Mesenchymal stem cell (in vitro differentiated cells and primary cell): ENCODE results near the gene FAM20A.

Experiments used
- DNase-seq: peaks from one replicate; pipeline ENCODE4 v3.0.0-alpha.2; 2013
- H2AFZ ChIP-seq: one replicate; pipeline ENCODE4 v1.6.1; 2013; ENCODE audit warnings: low read depth, mild to moderate bottlenecking, control low read depth, inconsistent platforms, low read length, moderate library complexity
- H2AK5ac ChIP-seq: 2 replicates; pipeline ENCODE4 v1.6.1; 2013; ENCODE audit warnings: low read length, moderate library complexity, mild to moderate bottlenecking, inconsistent platforms; ENCODE audit not compliant: severe bottlenecking
- H2BK120ac ChIP-seq: one replicate; pipeline ENCODE4 v1.6.1; 2013; ENCODE audit warnings: low read depth, mild to moderate bottlenecking, inconsistent platforms, low read length, moderate library complexity
- H2BK12ac ChIP-seq, 2 experiments: one replicate each; pipeline ENCODE4 v1.6.1; 2013; ENCODE audit warnings: inconsistent platforms in 2 of 2, low read length in 2 of 2, mild to moderate bottlenecking in 2 of 2, moderate library complexity in 2 of 2, control low read depth in 1 of 2
- H2BK15ac ChIP-seq: one replicate; pipeline ENCODE4 v1.6.1; 2013; ENCODE audit warnings: mild to moderate bottlenecking, low read depth, inconsistent platforms; ENCODE audit not compliant: poor library complexity, severe bottlenecking
- H2BK5ac ChIP-seq: 2 replicates; pipeline ENCODE4 v1.6.1; 2013; ENCODE audit warnings: low read depth, mild to moderate bottlenecking, low read length, control low read depth, inconsistent platforms; ENCODE audit not compliant: poor library complexity, severe bottlenecking
- H3K14ac ChIP-seq, 2 experiments: one replicate each; pipeline ENCODE4 v1.6.1; 2013; ENCODE audit warnings: inconsistent platforms in 2 of 2, low read length in 2 of 2, control low read depth in 1 of 2, mild to moderate bottlenecking in 1 of 2, moderate library complexity in 1 of 2
- H3K18ac ChIP-seq, 2 experiments: one replicate each; pipeline ENCODE4 v1.6.1; 2013; ENCODE audit warnings: inconsistent platforms in 2 of 2, low read length in 2 of 2, control low read depth in 1 of 2, low read depth in 1 of 2, mild to moderate bottlenecking in 1 of 2
- H3K23ac ChIP-seq, 2 experiments: one replicate each; pipeline ENCODE4 v1.6.1; 2013; ENCODE audit warnings: inconsistent platforms in 2 of 2, low read length in 2 of 2, mild to moderate bottlenecking in 2 of 2, moderate library complexity in 2 of 2, control low read depth in 1 of 2
- H3K27ac ChIP-seq: 2 replicates; pipeline ENCODE4 v1.5.1; 2013; ENCODE audit warnings: mild to moderate bottlenecking, moderate library complexity, low read length, control low read depth, inconsistent platforms; ENCODE audit not compliant: poor library complexity, severe bottlenecking
- H3K27me3 ChIP-seq, 2 experiments: 2 replicates each; pipeline versions ENCODE4 v1.6.1 to v1.7.0; 2013; ENCODE audit warnings: low read length in 2 of 2, mild to moderate bottlenecking in 2 of 2, moderate library complexity in 2 of 2, control low read depth in 1 of 2, inconsistent platforms in 1 of 2; ENCODE audit not compliant: control insufficient read depth in 1 of 2, insufficient read depth in 1 of 2
- H3K36me3 ChIP-seq, 2 experiments: 2 replicates each; pipeline versions ENCODE4 v1.6.1 to v1.7.0; 2013; ENCODE audit warnings: low read length in 2 of 2, control low read depth in 1 of 2, inconsistent platforms in 1 of 2, low read depth in 1 of 2, mild to moderate bottlenecking in 1 of 2; ENCODE audit not compliant: insufficient read depth in 2 of 2, control insufficient read depth in 1 of 2
- H3K4ac ChIP-seq, 2 experiments: one replicate each; pipeline ENCODE4 v1.6.1; 2013; ENCODE audit warnings: inconsistent platforms in 2 of 2, low read length in 2 of 2, mild to moderate bottlenecking in 2 of 2, moderate library complexity in 2 of 2, control low read depth in 1 of 2, low read depth in 1 of 2
- H3K4me1 ChIP-seq: 2 replicates; pipeline ENCODE4 v1.6.1; 2013; ENCODE audit warnings: low read depth, low read length, control low read depth; ENCODE audit not compliant: control insufficient read depth, insufficient read depth
- H3K4me2 ChIP-seq: 2 replicates; pipeline ENCODE4 v1.6.1; 2013; ENCODE audit warnings: low read length, mild to moderate bottlenecking, inconsistent platforms; ENCODE audit not compliant: poor library complexity, severe bottlenecking
- H3K4me3 ChIP-seq, 2 experiments: 2 replicates each; pipeline versions ENCODE4 v1.5.1 to v1.7.0; 2013; ENCODE audit warnings: low read length in 2 of 2, mild to moderate bottlenecking in 2 of 2, control low read depth in 1 of 2, low read depth in 1 of 2; ENCODE audit not compliant: insufficient read depth in 1 of 2
- H3K79me1 ChIP-seq: replicated peaks from 2 replicates; pipeline ENCODE4 v1.6.1; 2013; ENCODE audit warnings: mild to moderate bottlenecking, control low read depth, low read length, inconsistent platforms; ENCODE audit not compliant: poor library complexity, severe bottlenecking
- H3K9ac ChIP-seq: 2 replicates; pipeline ENCODE4 v1.7.0; 2013; ENCODE audit warnings: mild to moderate bottlenecking, low read length, moderate library complexity
- H3K9me3 ChIP-seq: 2 replicates; pipeline ENCODE4 v1.7.0; 2013; ENCODE audit warnings: mild to moderate bottlenecking, low read length; ENCODE audit not compliant: control insufficient read depth
- H4K8ac ChIP-seq: one replicate; pipeline ENCODE4 v1.6.1; 2013; ENCODE audit warnings: inconsistent platforms, mild to moderate bottlenecking, low read length, moderate library complexity
- H4K91ac ChIP-seq: one replicate; pipeline ENCODE4 v1.6.1; 2013; ENCODE audit warnings: mild to moderate bottlenecking, low read length, inconsistent platforms
- WGBS: methylation state at CpG from one replicate; pipeline ENCODE4 v1.1.7; 2013; ENCODE audit warnings: mixed read lengths; 5-methylcytosine and 5-hydroxymethylcytosine counted together

FAM20A gene

GRCh38 chr17:68535922-68536321 is 65.2 kb downstream of the FAM20A start:
- no peak overlapping the region for H2AFZ ChIP-seq
- H3K79me1 ChIP-seq, result peaks cover 22% of the 10 kb centered on the region
- H3K4me2 ChIP-seq, result no peak overlapping the region
- no peaks in the 10 kb centered on the region for H3K9me3 ChIP-seq
- H4K91ac ChIP-seq, result no peak overlapping the region
- WGBS, result 91% methylated on average over 3 of the region's 3 CpGs
- H3K4me3 ChIP-seq, result no peak overlapping the region
- H3K9ac ChIP-seq, result peak overlapping the region; percentile 69
- H3K27me3 ChIP-seq, result no peaks in the 10 kb centered on the region
- no peak overlapping the region for H2BK12ac ChIP-seq
- H2BK5ac ChIP-seq, result no peak overlapping the region
- no peak overlapping the region for H3K4ac ChIP-seq
- no peak overlapping the region for H3K18ac ChIP-seq
- H2BK15ac ChIP-seq, result no peak overlapping the region
- no peak overlapping the region for H2BK120ac ChIP-seq
- no peak overlapping the region for H4K8ac ChIP-seq
- no peak overlapping the region for H3K14ac ChIP-seq
- DNase-seq, result no peak
- H3K4me1 ChIP-seq, result no peaks in the 10 kb centered on the region
- no peak overlapping the region for H3K23ac ChIP-seq
- no peak overlapping the region for H2AK5ac ChIP-seq
- no peak overlapping the region for H3K27ac ChIP-seq
- H3K36me3 ChIP-seq, result peaks cover 33 to 90% of the 10 kb centered on the region in 2 experiments

GRCh38 chr17:68534695-68535088 is 66.5 kb downstream of the FAM20A start:
- Histone ChIP-seq H3K18ac (no peak overlapping the region), H3K4me2 (no peak overlapping the region), H2AFZ (no peak overlapping the region), H4K91ac (no peak overlapping the region), H3K14ac (no peak overlapping the region), H3K79me1 (peaks cover 26% of the 10 kb centered on the region), H2BK12ac (no peak overlapping the region), H3K4ac (no peak overlapping the region), H3K9ac (peak overlapping the region; percentile 69), H3K4me1 (no peaks in the 10 kb centered on the region), H3K36me3 (peaks cover 27 to 90% of the 10 kb centered on the region in 2 experiments), H4K8ac (no peak overlapping the region), H3K27ac (no peak overlapping the region), H3K27me3 (no peaks in the 10 kb centered on the region), H2AK5ac (no peak overlapping the region), H2BK15ac (no peak overlapping the region), H2BK5ac (no peak overlapping the region), H2BK120ac (no peak overlapping the region), H3K4me3 (no peak overlapping the region), H3K23ac (no peak overlapping the region), H3K9me3 (no peaks in the 10 kb centered on the region)
- no peak for DNase-seq
- WGBS, result 85% methylated on average over 4 of the region's 6 CpGs

- 100% methylated on average over 1 of the region's 6 CpGs for WGBS
- no peak overlapping the region for H2BK12ac ChIP-seq
- H3K4ac ChIP-seq, result no peak overlapping the region
- H3K27me3 ChIP-seq, result no peaks in the 10 kb centered on the region
- peaks cover 21 to 90% of the 10 kb centered on the region in 2 experiments for H3K36me3 ChIP-seq
- no peak overlapping the region for H2BK120ac ChIP-seq
- H3K27ac ChIP-seq, result no peak overlapping the region
- H3K9ac ChIP-seq, result peak overlapping the region; percentile 70
- H2BK5ac ChIP-seq, result no peak overlapping the region
- DNase-seq, result peak; percentile 38
- H3K4me1 ChIP-seq, result no peaks in the 10 kb centered on the region
- no peak overlapping the region for H2BK15ac ChIP-seq
- H3K18ac ChIP-seq, result no peak overlapping the region
- H3K4me3 ChIP-seq, result no peak overlapping the region
- H3K4me2 ChIP-seq, result no peak overlapping the region
- no peak overlapping the region for H3K14ac ChIP-seq
- no peak overlapping the region for H3K23ac ChIP-seq
- peak overlapping the region; percentile 53 for H4K8ac ChIP-seq
- no peak overlapping the region for H4K91ac ChIP-seq
- H2AK5ac ChIP-seq, result no peak overlapping the region
- no peaks in the 10 kb centered on the region for H3K9me3 ChIP-seq
- H3K79me1 ChIP-seq, result peaks cover 28% of the 10 kb centered on the region
- no peak overlapping the region for H2AFZ ChIP-seq
Observed at GRCh38 chr17:68533887-68534694, 67.1 kb downstream of the FAM20A start.

GRCh38 chr17:68532826-68533225 is 68.3 kb downstream of the FAM20A start:
- H3K4me1 ChIP-seq, result no peaks in the 10 kb centered on the region
- no peak overlapping the region for H3K4me3 ChIP-seq

More at GRCh38 chr17:68532826-68533225, 68.3 kb downstream of the FAM20A start:
- Histone ChIP-seq H2BK15ac (no peak overlapping the region), H2BK120ac (no peak overlapping the region), H2AK5ac (no peak overlapping the region), H3K4ac (no peak overlapping the region), H3K9ac (peak overlapping the region; percentile 70), H3K14ac (no peak overlapping the region), H3K18ac (no peak overlapping the region), H2BK12ac (no peak overlapping the region), H3K9me3 (no peaks in the 10 kb centered on the region), H2BK5ac (no peak overlapping the region), H3K23ac (no peak overlapping the region), H3K79me1 (peaks cover 31% of the 10 kb centered on the region), H2AFZ (no peak overlapping the region), H3K36me3 (peaks cover 20 to 90% of the 10 kb centered on the region in 2 experiments), H4K8ac (no peak overlapping the region), H3K27me3 (no peaks in the 10 kb centered on the region), H3K27ac (no peak overlapping the region), H3K4me2 (no peak overlapping the region), H4K91ac (no peak overlapping the region)
- DNase-seq, result no peak
- WGBS, result 95% methylated on average over 3 of the region's 3 CpGs
